DOHH2 (cell line): ENCODE measurements around the gene TXNDC5.

ENCODE experiments used
- CTCF ChIP-seq: fragments of 200-600 bp; sonication (generic); IDR thresholded peaks from one replicate; pipeline ENCODE4 v1.5.1; 2014; ENCODE audit warnings: antibody characterized with exemption, mild to moderate bottlenecking, low read depth, low read length; ENCODE audit not compliant: poor library complexity, severe bottlenecking
- EZH2phosphoT487 ChIP-seq: fragments of 200-600 bp; sonication (generic); IDR thresholded peaks from 2 replicates; pipeline ENCODE4 v1.6.1; 2017; ENCODE audit warnings: borderline replicate concordance, mild to moderate bottlenecking, antibody characterized with exemption, low read length, moderate library complexity, mixed read lengths

- no peak for TF ChIP-seq CTCF
- TF ChIP-seq EZH2phosphoT487 = no peak
Measured at GRCh38 chr6:7939864-7940228, 29.3 kb upstream of the TXNDC5 start.
